H7 (cell line): ENCODE data around the gene ARL8B. TPM values are rescaled to one million over a fixed set of nuclear protein-coding genes. Genes with fewer than 3 reads are reported as not detected.

Source experiments
- DNase-seq: peaks from one replicate; pipeline ENCODE4 v3.0.0; 2012
- H3K27me3 ChIP-seq: 2 replicates; pipeline ENCODE4 v1.6.0; 2011; ENCODE audit warnings: mild to moderate bottlenecking, low read length; ENCODE audit not compliant: control insufficient read depth, insufficient read depth
- H3K36me3 ChIP-seq: replicated peaks from 2 replicates; pipeline ENCODE4 v1.5.1; 2011; ENCODE audit warnings: low read length; ENCODE audit not compliant: control insufficient read depth, insufficient read depth
- H3K4me3 ChIP-seq: 2 replicates; pipeline ENCODE4 v1.5.1; 2011; ENCODE audit warnings: low read depth, mild to moderate bottlenecking, control low read depth, low read length, moderate library complexity; ENCODE audit not compliant: insufficient read depth
- total RNA-seq: library from RNA; depleted of rRNA; stranded (reverse); fragments of >200 nt; shearing (Covaris generic); gene quantifications from 2 replicates; pipeline ENCODE4 v1.2.3, GENCODE V29; 2014

Gene ARL8B
- total RNA-seq, 1 experiment from 2014 or later = 30.7 TPM

DNA sequence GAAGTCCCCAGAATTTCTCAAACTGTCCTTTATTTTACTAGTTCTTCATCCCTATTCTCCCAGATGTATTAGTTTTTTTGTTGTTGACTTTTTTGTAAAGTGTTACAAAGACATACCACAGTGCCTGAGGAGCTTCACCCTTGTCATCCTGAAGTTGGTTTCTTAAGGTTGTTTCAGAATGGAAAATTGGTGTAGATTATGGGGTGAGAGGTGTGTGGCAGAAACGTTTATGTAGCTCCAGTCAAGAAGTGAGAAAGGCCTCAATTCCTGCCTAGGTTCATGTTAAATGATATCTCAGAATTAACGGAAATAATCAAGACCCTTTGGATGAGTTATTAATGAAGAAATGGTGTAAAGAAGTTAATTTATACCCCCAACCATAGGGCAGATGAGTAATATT lies 72.2 kb downstream of the ARL8B start:
- DNase-seq = no peak

DNA sequence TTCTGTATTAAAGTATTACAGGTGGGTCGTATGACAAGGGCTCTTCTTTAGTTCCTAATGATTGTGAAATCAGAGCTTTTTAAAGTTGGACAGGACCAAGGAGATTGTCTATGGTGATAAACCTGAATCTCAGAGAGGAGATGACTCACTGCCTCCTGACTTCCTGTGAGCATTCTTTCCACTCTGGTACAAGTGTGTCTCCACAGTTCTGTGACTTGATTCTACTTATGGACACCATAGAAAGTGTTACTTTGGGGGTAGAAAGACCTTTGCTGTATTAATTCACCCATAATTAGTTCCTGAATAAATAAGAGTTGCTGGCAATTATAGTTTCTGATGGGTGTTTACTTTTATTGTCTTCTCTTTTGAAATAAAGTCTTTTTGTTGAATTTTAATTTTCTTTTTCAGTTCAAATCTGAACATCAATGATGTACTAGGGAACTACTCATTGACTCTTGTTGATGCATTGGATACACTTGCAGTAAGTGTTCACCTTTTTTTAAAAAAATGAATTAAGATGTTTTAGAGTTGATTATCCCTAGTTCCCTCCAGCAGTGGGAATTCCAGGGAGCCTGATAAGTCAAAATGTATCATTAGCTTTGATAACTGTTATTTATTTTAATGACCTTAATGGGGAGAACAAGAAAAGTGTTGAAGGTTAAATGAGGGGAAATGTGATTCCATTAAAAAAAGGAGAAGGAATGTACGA lies 72.9 kb downstream of the ARL8B start:
- DNase-seq = no peak
- no peaks in the 10 kb centered on the region for H3K27me3 ChIP-seq
- H3K4me3 ChIP-seq = no peak overlapping the region
- peaks cover 2% of the 10 kb centered on the region for H3K36me3 ChIP-seq

More for the DNA sequence above, 72.2 kb downstream of the ARL8B start:
- H3K27me3 ChIP-seq = no peaks in the 10 kb centered on the region
- no peak overlapping the region for H3K4me3 ChIP-seq
- H3K36me3 ChIP-seq = peaks cover 2% of the 10 kb centered on the region

DNA sequence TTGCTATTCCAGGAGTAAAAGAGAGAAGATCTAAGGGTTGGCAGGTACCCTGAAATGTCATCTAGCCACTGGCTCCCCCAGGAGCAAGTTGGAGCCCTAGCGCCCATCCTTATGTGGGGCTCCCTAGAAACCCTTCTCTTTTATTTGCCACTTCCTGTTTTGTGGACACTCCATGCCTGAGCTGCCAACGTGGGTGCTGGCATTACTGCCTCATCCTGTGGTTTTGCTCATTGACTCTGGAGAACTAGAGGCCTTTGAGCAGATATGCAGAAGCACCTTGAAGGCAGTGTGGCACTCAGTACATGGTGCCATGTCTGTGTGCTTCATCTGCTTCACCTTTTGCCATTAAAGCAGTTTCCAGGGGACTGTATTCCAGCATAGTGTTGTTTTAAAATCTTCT lies 73.5 kb downstream of the ARL8B start:
- DNase-seq = no peak

DNA sequence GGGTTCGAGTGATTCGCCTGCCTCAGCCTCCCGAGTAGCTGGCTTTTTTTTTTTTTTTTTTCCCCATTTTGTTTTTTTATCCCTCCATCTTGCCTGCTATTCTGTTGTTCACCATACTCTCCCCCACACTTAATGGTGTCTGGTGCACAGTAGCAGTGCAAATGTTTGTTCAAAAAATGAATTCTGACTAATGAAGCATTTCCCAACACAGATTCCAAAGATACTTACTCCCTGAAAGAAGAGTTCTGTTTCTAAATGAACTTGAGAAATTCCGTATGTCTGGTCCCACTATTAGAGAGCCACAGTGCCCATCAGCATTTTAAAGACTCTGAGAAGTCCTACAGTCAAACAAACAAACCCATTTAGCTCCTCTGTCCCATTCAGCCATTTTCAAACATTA lies 74.9 kb downstream of the ARL8B start:
- DNase-seq = no peak
- no peak overlapping the region for H3K4me3 ChIP-seq
- no peaks in the 10 kb centered on the region for H3K27me3 ChIP-seq
- peaks cover 2% of the 10 kb centered on the region for H3K36me3 ChIP-seq

More for the DNA sequence above, 73.5 kb downstream of the ARL8B start:
- Histone ChIP-seq H3K36me3 (peaks cover 2% of the 10 kb centered on the region), H3K27me3 (no peaks in the 10 kb centered on the region), H3K4me3 (no peak overlapping the region)

DNA sequence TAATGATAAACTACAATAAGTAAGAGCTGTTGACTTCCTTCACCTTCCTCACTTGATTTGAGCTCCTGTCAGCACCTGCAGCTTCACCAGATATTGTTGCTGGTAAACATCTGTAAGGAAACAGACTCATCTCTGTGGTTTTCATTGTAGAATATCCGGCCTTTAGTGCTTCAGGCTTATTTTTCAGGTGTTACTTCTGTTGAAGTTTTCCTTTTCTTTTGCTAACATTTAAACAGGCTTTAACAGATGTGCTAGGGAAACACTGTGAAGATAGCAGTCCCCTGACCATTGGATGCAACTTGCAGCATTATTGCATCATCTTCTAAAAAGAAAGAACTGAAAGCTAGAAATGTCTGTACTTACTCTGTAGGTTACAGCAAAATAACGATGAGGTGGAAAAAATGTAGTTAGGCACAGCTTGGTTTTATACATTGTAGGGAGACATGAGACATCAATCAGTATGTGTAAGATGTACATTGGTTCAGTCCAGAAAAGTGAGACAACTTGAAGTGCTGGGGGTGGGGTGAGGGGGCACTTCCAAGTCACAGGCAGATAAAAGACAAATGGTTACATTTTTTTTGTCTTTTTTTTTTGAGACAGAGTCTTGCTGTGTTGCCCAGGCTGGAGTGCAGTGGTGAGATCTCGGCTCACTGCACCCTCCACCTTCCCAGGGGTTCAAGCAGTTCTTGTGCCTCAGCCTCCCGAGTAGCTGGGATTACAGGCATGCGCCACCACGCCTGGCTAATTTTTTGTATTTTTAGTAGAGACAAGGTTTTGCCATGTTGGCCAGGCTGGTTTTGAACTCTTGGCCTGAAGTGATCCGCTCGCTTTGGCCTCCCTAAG lies 75.6 kb downstream of the ARL8B start:
- H3K4me3 ChIP-seq = no peak overlapping the region
- DNase-seq = no peak
- peaks cover 4% of the 10 kb centered on the region for H3K36me3 ChIP-seq
- no peaks in the 10 kb centered on the region for H3K27me3 ChIP-seq

DNA sequence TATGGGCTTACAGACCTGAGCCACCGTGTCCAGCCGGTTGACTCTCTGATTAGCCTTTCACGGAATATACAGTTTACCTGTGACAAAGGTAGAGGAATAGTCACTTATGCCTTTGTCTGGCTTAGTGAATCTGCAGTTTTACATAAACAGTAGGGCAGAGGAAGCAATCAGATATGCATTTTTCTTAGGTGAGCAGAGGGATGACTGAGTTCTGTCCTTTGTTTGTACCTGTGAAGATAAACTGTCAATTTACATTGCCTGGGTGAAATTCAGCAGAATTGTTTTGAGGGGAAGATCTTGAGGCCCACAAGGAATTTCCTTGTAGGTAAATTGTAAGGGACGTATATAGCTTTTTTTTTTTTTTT lies 76.2 kb downstream of the ARL8B start:
- H3K36me3 ChIP-seq = peaks cover 6% of the 10 kb centered on the region
- no peak overlapping the region for H3K4me3 ChIP-seq
- H3K27me3 ChIP-seq = no peaks in the 10 kb centered on the region
- DNase-seq = no peak

DNA sequence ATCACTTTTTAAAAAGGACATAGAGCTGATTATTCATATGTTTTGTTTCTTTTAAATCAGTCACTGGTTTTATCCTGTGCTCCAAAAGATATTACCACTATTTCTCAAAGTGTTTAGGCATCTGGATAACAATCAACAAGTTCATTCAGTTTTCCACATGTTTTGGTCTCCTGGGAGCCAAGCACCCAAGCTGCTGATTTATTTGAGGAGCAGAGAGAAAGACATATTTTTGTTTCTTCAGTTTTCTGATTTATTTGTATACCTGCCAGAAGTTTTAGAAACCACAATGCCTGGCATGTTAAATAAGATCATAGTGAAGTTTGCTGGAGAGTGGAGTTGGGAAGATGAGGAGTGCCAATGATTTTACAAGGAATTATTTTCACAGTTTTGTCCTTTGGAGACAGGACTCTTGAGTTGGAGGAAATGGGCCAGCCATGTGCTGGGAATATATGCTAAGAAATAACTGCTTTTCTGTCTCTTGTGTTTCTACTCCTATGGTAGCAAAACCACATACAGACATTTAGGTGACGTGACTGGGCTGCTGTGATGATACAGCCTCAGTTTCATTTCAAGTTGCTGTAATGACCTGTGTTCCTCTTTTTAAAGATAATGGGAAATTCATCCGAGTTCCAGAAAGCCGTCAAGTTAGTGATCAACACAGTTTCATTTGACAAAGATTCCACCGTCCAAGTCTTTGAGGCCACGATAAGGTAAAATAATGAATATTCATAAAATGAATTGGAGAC lies 77.1 kb downstream of the ARL8B start:
- DNase-seq = no peak
- peaks cover 6% of the 10 kb centered on the region for H3K36me3 ChIP-seq
- H3K27me3 ChIP-seq = no peaks in the 10 kb centered on the region
- no peak overlapping the region for H3K4me3 ChIP-seq

DNA sequence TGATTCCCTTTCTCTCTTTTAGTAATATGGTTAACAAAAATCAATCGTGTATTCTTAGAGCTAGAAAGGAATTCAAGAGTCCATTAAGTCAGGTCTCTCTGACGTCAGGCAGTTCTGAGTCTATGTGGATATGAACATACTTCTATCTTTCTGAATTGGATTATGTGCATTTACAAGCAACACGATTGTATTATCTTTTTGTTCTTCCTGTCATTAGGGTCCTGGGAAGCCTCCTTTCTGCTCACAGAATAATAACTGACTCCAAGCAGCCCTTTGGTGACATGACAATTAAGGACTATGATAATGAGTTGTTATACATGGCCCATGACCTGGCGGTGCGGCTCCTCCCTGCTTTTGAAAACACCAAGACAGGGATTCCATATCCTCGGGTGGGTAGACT lies 79.4 kb downstream of the ARL8B start:
- no peak overlapping the region for H3K4me3 ChIP-seq
- H3K36me3 ChIP-seq = peaks cover 7% of the 10 kb centered on the region
- DNase-seq = no peak
- H3K27me3 ChIP-seq = no peaks in the 10 kb centered on the region

DNA sequence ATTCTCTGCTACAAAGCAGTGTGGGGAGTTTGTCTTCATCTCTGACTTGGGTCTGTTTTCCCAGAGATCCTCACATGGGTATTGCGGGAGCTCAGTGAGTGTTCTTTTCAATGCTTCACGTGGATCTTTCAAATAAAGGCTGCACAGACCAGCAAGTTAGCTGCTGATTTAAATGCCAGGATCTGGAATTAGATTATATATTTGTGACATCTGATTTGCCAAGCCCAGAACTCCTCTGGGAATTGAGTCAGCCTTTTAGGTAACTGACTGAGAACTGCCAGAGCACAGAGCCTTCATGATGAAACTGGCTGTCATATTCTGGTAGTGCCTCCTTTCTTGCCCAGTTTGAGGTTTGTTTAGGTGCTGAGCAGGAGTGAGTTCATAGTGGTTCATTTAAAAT lies 80.1 kb downstream of the ARL8B start:
- H3K4me3 ChIP-seq = no peak overlapping the region
- H3K36me3 ChIP-seq = peaks cover 9% of the 10 kb centered on the region
- no peak for DNase-seq
- no peaks in the 10 kb centered on the region for H3K27me3 ChIP-seq

DNA sequence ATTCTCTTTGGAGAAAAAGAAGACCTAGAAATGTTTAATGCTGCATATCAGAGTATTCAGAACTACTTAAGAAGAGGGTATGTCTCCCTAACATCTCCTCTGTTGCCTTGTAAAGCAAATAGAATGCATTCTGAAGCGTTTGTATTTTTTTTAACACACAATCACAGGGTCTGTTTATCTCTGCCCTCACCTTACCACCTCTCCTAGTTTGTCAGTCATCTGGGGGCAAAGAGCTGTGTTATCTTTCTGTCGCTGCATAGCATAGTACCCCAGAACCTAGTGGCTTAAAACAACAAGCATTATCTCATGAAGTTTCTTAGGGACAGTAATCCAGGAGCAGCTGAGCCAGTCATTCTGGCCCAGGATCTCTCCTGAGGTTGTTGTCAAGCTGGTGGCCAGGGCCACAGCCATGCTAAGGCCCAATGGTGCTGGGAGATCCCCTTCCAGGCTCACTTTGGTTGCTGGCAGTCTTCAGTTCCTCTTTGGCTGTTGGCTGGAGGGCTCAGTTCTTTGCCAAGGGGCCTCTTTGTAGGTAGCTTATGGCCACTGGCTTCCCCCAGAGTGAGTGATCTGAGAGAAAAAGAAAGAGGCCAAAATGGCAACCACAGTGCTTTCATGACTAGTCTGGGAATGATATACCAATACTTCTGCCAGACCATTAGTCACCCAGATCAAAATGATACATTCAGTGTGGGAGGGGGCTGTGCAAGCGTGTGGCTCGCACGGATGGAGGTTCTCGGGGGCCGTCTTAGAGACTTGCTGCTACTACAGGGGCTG lies 83.3 kb downstream of the ARL8B start:
- no peak overlapping the region for H3K4me3 ChIP-seq
- H3K27me3 ChIP-seq = no peaks in the 10 kb centered on the region
- no peak for DNase-seq
- H3K36me3 ChIP-seq = peaks cover 16% of the 10 kb centered on the region

DNA sequence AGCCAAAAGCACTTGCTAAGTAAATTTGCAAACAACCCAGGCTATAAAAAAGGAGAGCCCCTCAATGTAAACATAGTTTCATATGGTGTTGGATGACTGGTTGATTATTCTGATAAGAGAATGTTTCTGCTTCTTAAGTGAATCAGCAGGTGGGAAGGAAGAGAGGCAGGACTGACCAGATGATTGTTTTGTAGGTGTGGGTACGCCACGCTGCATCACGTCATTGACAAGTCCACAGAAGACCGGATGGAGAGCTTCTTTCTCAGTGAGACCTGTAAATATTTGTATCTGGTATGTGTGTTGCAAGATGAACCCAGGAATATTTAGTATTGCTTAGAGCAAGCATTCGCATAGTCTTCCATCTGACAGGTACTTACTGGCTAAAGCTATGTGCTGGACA lies 88.8 kb downstream of the ARL8B start:
- Histone ChIP-seq H3K36me3 (peaks cover 33% of the 10 kb centered on the region), H3K4me3 (no peak overlapping the region)
- DNase-seq = no peak

DNA sequence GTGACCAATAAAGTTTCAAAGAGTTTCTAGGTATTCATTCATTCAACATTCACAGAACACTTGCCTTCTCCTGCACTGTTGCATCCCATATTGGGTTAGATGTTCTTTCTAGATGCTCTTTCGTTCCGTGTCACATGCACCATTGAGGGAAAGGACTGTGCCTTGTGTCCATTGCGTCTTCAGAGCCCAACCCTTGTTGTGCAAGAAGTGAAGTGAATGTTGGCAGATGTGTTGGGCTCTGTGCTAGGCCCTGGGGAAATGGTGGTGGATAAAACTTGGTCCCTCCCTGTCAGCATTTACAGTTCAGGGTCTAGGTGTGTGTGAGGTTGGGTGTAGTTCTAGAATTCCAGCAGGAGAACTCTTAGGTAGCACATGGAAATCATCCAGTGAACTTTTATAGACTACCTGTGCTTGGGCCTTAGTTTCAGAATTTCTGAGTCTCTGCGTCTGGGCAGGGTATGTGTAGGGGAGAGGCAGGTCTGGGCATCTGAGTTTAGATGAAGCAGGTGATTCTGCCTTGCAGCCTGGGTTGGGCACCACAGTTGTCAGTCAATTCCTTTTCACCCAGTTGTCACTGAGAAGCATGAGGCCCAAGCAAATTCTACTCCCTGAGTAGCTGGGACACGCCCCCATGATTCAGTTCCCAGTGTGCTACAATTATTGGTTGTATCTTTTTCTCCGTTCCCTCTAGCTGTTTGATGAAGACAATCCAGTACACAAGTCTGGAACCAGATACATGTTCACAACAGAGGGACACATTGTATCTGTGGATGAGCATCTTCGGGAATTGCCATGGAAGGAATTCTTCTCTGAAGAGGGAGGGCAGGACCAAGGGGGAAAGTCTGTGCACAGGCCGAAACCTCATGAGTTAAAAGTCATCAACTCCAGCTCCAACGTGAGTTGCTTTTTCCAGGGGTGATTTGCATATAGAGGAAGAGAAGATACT lies 90.8 kb downstream of the ARL8B start:
- peak; percentile 57 for DNase-seq
- peaks cover 30% of the 10 kb centered on the region for H3K36me3 ChIP-seq
- H3K27me3 ChIP-seq = no peaks in the 10 kb centered on the region
- H3K4me3 ChIP-seq = no peak overlapping the region

More for the DNA sequence above, 88.8 kb downstream of the ARL8B start:
- H3K27me3 ChIP-seq = no peaks in the 10 kb centered on the region

DNA sequence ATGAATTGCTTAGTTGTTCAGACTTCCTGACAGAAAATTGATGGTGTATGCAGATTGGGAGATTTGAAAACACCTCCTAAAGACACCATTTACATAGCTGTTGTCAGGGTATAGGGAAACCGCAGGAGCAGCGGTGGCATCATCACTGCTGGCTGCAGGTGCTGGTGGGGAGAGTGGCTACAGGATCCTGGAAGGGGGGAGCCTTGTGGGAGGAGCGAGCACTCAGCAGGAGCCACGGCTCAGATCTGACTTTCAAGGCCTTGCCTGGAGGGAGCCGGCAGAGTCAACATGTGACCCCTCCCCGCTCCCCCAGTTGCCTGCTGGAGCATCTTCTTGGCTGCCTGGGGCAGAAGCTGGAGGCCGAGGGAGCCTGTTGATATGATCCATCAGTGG lies 91.5 kb downstream of the ARL8B start:
- H3K36me3 ChIP-seq = peaks cover 29% of the 10 kb centered on the region
- no peaks in the 10 kb centered on the region for H3K27me3 ChIP-seq
- H3K4me3 ChIP-seq = no peak overlapping the region
- peak; percentile 75 for DNase-seq
